Kidney glomerular epithelial cell (primary cell): Measurements from ENCODE around the gene PCCA.
"Not testable (repeated sequence)": the region's sequence is repeated elsewhere in the genome, so short reads cannot be mapped to it uniquely, and the experiment has no call there.

ENCODE experiments used
- DNase-seq: peaks from one replicate; lab custom pipeline; 2025; lab: John Stamatoyannopoulos, UW

PCCA gene

GRCh38 chr13:100240109-100240779 lies 151.4 kb downstream of the PCCA start:
- no peak for DNase-seq

- DNase-seq = no peak
Measured at GRCh38 chr13:100244431-100244830, 155.5 kb downstream of the PCCA start.

GRCh38 chr13:100245104-100245503 lies 156.2 kb downstream of the PCCA start:
- DNase-seq = no peak

- no peak for DNase-seq
Measured at GRCh38 chr13:100247937-100248336, 159.0 kb downstream of the PCCA start.

GRCh38 chr13:100254002-100254401 lies 165.1 kb downstream of the PCCA start:
- DNase-seq = no peak

GRCh38 chr13:100262404-100262803 lies 173.5 kb downstream of the PCCA start:
- DNase-seq = no peak

GRCh38 chr13:100266026-100266425 lies 177.1 kb downstream of the PCCA start:
- DNase-seq = no peak

- DNase-seq = no peak
Measured at GRCh38 chr13:100269837-100270236, 180.9 kb downstream of the PCCA start.

- no peak for DNase-seq
Measured at GRCh38 chr13:100273138-100273537, 184.2 kb downstream of the PCCA start.

GRCh38 chr13:100273552-100273951 lies 184.7 kb downstream of the PCCA start:
- DNase-seq = no peak

- DNase-seq = no peak
Measured at GRCh38 chr13:100274942-100275506, 186.1 kb downstream of the PCCA start.

GRCh38 chr13:100275746-100276145 lies 186.9 kb downstream of the PCCA start:
- DNase-seq = no peak

GRCh38 chr13:100280681-100281080 lies 191.8 kb downstream of the PCCA start:
- DNase-seq = no peak

- not testable (repeated sequence) for DNase-seq
Measured at GRCh38 chr13:100282306-100282705, 193.4 kb downstream of the PCCA start.

- DNase-seq = no peak
Measured at GRCh38 chr13:100290165-100290801, 201.4 kb downstream of the PCCA start.

- DNase-seq = no peak
Measured at GRCh38 chr13:100291624-100292023, 202.7 kb downstream of the PCCA start.

GRCh38 chr13:100297413-100297812 lies 208.5 kb downstream of the PCCA start:
- no peak for DNase-seq

GRCh38 chr13:100298116-100298681 lies 209.3 kb downstream of the PCCA start:
- DNase-seq = no peak

- no peak for DNase-seq
Measured at GRCh38 chr13:100298691-100299090, 209.8 kb downstream of the PCCA start.

- DNase-seq = no peak
Measured at GRCh38 chr13:100300243-100300642, 211.3 kb downstream of the PCCA start.

GRCh38 chr13:100300708-100301107 lies 211.8 kb downstream of the PCCA start:
- DNase-seq = no peak

GRCh38 chr13:100301418-100301817 lies 212.5 kb downstream of the PCCA start:
- DNase-seq = no peak

- no peak for DNase-seq
Measured at GRCh38 chr13:100302391-100302790, 213.5 kb downstream of the PCCA start.
